ENCODE data around the gene EHBP1. TPM values are rescaled to one million over a fixed set of nuclear protein-coding genes. Genes with fewer than 3 reads are reported as not detected.

Gene EHBP1
- total RNA-seq, 5 donors from 2014 or later (not counting 1 experiment from before 2014, with no cell fraction given), result 22.1 to 28.7 (median 26.1) TPM

GRCh38 chr2:62966991-62967390 lies 261.5 kb downstream of the EHBP1 start:
- CTCF ChIA-PET, result no interaction called here
- no peak overlapping the region for H3K4me3 ChIP-seq (ENCODE audit: control insufficient read depth in 1 of 2, extremely low read depth in 1 of 2, low read length in 1 of 2)
- Mint-ChIP-seq H3K4me3 (no peak overlapping the region), H3K9me3 (no peaks in the 10 kb centered on the region), H3K27ac (no peak overlapping the region), H3K36me3 (peaks cover 26% of the 10 kb centered on the region), H3K4me1 (no peaks in the 10 kb centered on the region), H3K27me3 (no peaks in the 10 kb centered on the region)
- 100% methylated on average over 1 of the region's 6 CpGs for WGBS (ENCODE audit: insufficient coverage)
- no peak for DNase-seq
- no peaks in the 10 kb centered on the region for H3K9me3 ChIP-seq
- ATAC-seq (replicated peaks in 1 of 4), result no peak
- POLR2A ChIA-PET, result no interaction called here
- no peaks in the 10 kb centered on the region for H3K36me3 ChIP-seq (ENCODE audit: control insufficient read depth in 2 of 2, extremely low read depth in 1 of 2, insufficient read depth in 1 of 2, low read length in 1 of 2)
- no peaks in the 10 kb centered on the region for H3K27me3 ChIP-seq (replicated peaks in 1 of 2; ENCODE audit: control insufficient read depth in 2 of 2, extremely low read depth in 1 of 2, insufficient read depth in 2 of 2, low read length in 1 of 2)
- H3K4me1 ChIP-seq (ENCODE audit: control insufficient read depth in 1 of 2, extremely low read depth in 1 of 2, insufficient read depth in 2 of 2, low read length in 2 of 2), result no peaks in the 10 kb centered on the region
- H3K27ac ChIP-seq (ENCODE audit: low read length), result no peak overlapping the region

- CTCF ChIA-PET, result interaction anchor here in 1 of 2 donors (0.6 kb wide), 1 partner anchor 39 kb away, joined by 3 read pairs; no protein-coding TSS in a partner anchor
- no peak overlapping the region for H3K27ac Mint-ChIP-seq
- H3K9me3 Mint-ChIP-seq, result no peaks in the 10 kb centered on the region
- Histone ChIP-seq H3K27me3 (replicated peaks in 1 of 2; ENCODE audit: control insufficient read depth in 2 of 2, extremely low read depth in 1 of 2, insufficient read depth in 2 of 2, low read length in 1 of 2) (no peaks in the 10 kb centered on the region), H3K4me3 (ENCODE audit: control insufficient read depth in 1 of 2, extremely low read depth in 1 of 2, low read length in 1 of 2) (no peak overlapping the region), H3K9me3 (no peaks in the 10 kb centered on the region), H3K27ac (ENCODE audit: low read length) (no peak overlapping the region), H3K4me1 (ENCODE audit: control insufficient read depth in 1 of 2, extremely low read depth in 1 of 2, insufficient read depth in 2 of 2, low read length in 2 of 2) (no peaks in the 10 kb centered on the region), H3K36me3 (ENCODE audit: control insufficient read depth in 2 of 2, extremely low read depth in 1 of 2, insufficient read depth in 1 of 2, low read length in 1 of 2) (no peaks in the 10 kb centered on the region)
- H3K36me3 Mint-ChIP-seq, result peaks cover 30% of the 10 kb centered on the region
- ATAC-seq (replicated peaks in 1 of 4) (no peak), DNase-seq (no peak)
- no CpG with 5 or more reads among the region's 1 CpG for WGBS (ENCODE audit: insufficient coverage)
- POLR2A ChIA-PET, result no interaction called here
- H3K27me3 Mint-ChIP-seq, result no peaks in the 10 kb centered on the region
- no peaks in the 10 kb centered on the region for H3K4me1 Mint-ChIP-seq
- no peak overlapping the region for H3K4me3 Mint-ChIP-seq
Observed at GRCh38 chr2:62968168-62968567, 262.7 kb downstream of the EHBP1 start.

- DNase-seq (no peak), ATAC-seq (replicated peaks in 1 of 4) (no peak)
- H3K4me3 ChIP-seq (ENCODE audit: control insufficient read depth in 1 of 2, extremely low read depth in 1 of 2, low read length in 1 of 2), result no peak overlapping the region
- no peaks in the 10 kb centered on the region for H3K4me1 Mint-ChIP-seq
- peaks cover 30% of the 10 kb centered on the region for H3K36me3 Mint-ChIP-seq
- H3K27ac Mint-ChIP-seq, result no peak overlapping the region
- no peaks in the 10 kb centered on the region for H3K27me3 ChIP-seq (replicated peaks in 1 of 2; ENCODE audit: control insufficient read depth in 2 of 2, extremely low read depth in 1 of 2, insufficient read depth in 2 of 2, low read length in 1 of 2)
- WGBS (ENCODE audit: insufficient coverage), result no CpG with 5 or more reads among the region's 1 CpG
- ChIA-PET POLR2A (interaction anchor here in 1 of 2 donors (0.6 kb wide), 1 partner anchor 34 kb away, joined by 4 read pairs; no protein-coding TSS in a partner anchor), CTCF (no interaction called here)
- H3K9me3 Mint-ChIP-seq, result no peaks in the 10 kb centered on the region
- no peaks in the 10 kb centered on the region for H3K27me3 Mint-ChIP-seq
- H3K4me3 Mint-ChIP-seq, result no peak overlapping the region
- no peaks in the 10 kb centered on the region for H3K4me1 ChIP-seq (ENCODE audit: control insufficient read depth in 1 of 2, extremely low read depth in 1 of 2, insufficient read depth in 2 of 2, low read length in 2 of 2)
- H3K36me3 ChIP-seq (ENCODE audit: control insufficient read depth in 2 of 2, extremely low read depth in 1 of 2, insufficient read depth in 1 of 2, low read length in 1 of 2), result no peaks in the 10 kb centered on the region
- no peaks in the 10 kb centered on the region for H3K9me3 ChIP-seq
- H3K27ac ChIP-seq (ENCODE audit: low read length), result no peak overlapping the region
Observed at GRCh38 chr2:62968668-62969067, 263.2 kb downstream of the EHBP1 start.

GRCh38 chr2:62971936-62972335 lies 266.4 kb downstream of the EHBP1 start:
- Mint-ChIP-seq H3K9me3 (no peaks in the 10 kb centered on the region), H3K4me1 (no peaks in the 10 kb centered on the region), H3K27ac (no peak overlapping the region), H3K4me3 (no peak overlapping the region), H3K27me3 (no peaks in the 10 kb centered on the region), H3K36me3 (peaks cover 29% of the 10 kb centered on the region)
- DNase-seq, result no peak
- WGBS (ENCODE audit: insufficient coverage), result no CpG with 5 or more reads among the region's 2 CpGs
- no peaks in the 10 kb centered on the region for H3K9me3 ChIP-seq
- no peaks in the 10 kb centered on the region for H3K4me1 ChIP-seq (ENCODE audit: control insufficient read depth in 1 of 2, extremely low read depth in 1 of 2, insufficient read depth in 2 of 2, low read length in 2 of 2)
- no peaks in the 10 kb centered on the region for H3K36me3 ChIP-seq (ENCODE audit: control insufficient read depth in 2 of 2, extremely low read depth in 1 of 2, insufficient read depth in 1 of 2, low read length in 1 of 2)
- CTCF ChIA-PET, result no interaction called here
- ATAC-seq (replicated peaks in 1 of 4), result no peak
- no peak overlapping the region for H3K27ac ChIP-seq (ENCODE audit: low read length)
- no peak overlapping the region for H3K4me3 ChIP-seq (ENCODE audit: control insufficient read depth in 1 of 2, extremely low read depth in 1 of 2, low read length in 1 of 2)
- POLR2A ChIA-PET, result no interaction called here
- H3K27me3 ChIP-seq (replicated peaks in 1 of 2; ENCODE audit: control insufficient read depth in 2 of 2, extremely low read depth in 1 of 2, insufficient read depth in 2 of 2, low read length in 1 of 2), result no peaks in the 10 kb centered on the region

- Histone ChIP-seq H3K4me1 (ENCODE audit: control insufficient read depth in 1 of 2, extremely low read depth in 1 of 2, insufficient read depth in 2 of 2, low read length in 2 of 2) (no peaks in the 10 kb centered on the region), H3K27me3 (replicated peaks in 1 of 2; ENCODE audit: control insufficient read depth in 2 of 2, extremely low read depth in 1 of 2, insufficient read depth in 2 of 2, low read length in 1 of 2) (no peaks in the 10 kb centered on the region), H3K27ac (ENCODE audit: low read length) (no peak overlapping the region), H3K4me3 (ENCODE audit: control insufficient read depth in 1 of 2, extremely low read depth in 1 of 2, low read length in 1 of 2) (no peak overlapping the region), H3K36me3 (ENCODE audit: control insufficient read depth in 2 of 2, extremely low read depth in 1 of 2, insufficient read depth in 1 of 2, low read length in 1 of 2) (no peaks in the 10 kb centered on the region), H3K9me3 (no peaks in the 10 kb centered on the region)
- no peak overlapping the region for H3K4me3 Mint-ChIP-seq
- H3K27ac Mint-ChIP-seq, result no peak overlapping the region
- no peaks in the 10 kb centered on the region for H3K9me3 Mint-ChIP-seq
- ChIA-PET CTCF (no interaction called here), POLR2A (no interaction called here)
- no peaks in the 10 kb centered on the region for H3K27me3 Mint-ChIP-seq
- peaks cover 27% of the 10 kb centered on the region for H3K36me3 Mint-ChIP-seq
- H3K4me1 Mint-ChIP-seq, result no peaks in the 10 kb centered on the region
- DNase-seq (no peak), ATAC-seq (replicated peaks in 1 of 4) (no peak)
Observed at GRCh38 chr2:62972601-62973000, 267.1 kb downstream of the EHBP1 start.

- peaks cover 0 to 2% of the 10 kb centered on the region in 2 donors for H3K36me3 ChIP-seq (ENCODE audit: control insufficient read depth in 2 of 2, extremely low read depth in 1 of 2, insufficient read depth in 1 of 2, low read length in 1 of 2)
- 89% methylated on average over 1 of the region's 2 CpGs for WGBS (ENCODE audit: insufficient coverage)
- H3K27ac ChIP-seq (ENCODE audit: low read length), result no peak overlapping the region
- no peaks in the 10 kb centered on the region for H3K9me3 ChIP-seq
- H3K27me3 ChIP-seq (replicated peaks in 1 of 2; ENCODE audit: control insufficient read depth in 2 of 2, extremely low read depth in 1 of 2, insufficient read depth in 2 of 2, low read length in 1 of 2), result no peaks in the 10 kb centered on the region
- Mint-ChIP-seq H3K9me3 (no peaks in the 10 kb centered on the region), H3K4me3 (no peak overlapping the region), H3K36me3 (peaks cover 24% of the 10 kb centered on the region), H3K27ac (no peak overlapping the region), H3K4me1 (no peaks in the 10 kb centered on the region), H3K27me3 (no peaks in the 10 kb centered on the region)
- no peaks in the 10 kb centered on the region for H3K4me1 ChIP-seq (ENCODE audit: control insufficient read depth in 1 of 2, extremely low read depth in 1 of 2, insufficient read depth in 2 of 2, low read length in 2 of 2)
- no peak overlapping the region for H3K4me3 ChIP-seq (ENCODE audit: control insufficient read depth in 1 of 2, extremely low read depth in 1 of 2, low read length in 1 of 2)
- ATAC-seq (replicated peaks in 1 of 4), result no peak
- POLR2A ChIA-PET, result no interaction called here
- no peak for DNase-seq
- CTCF ChIA-PET, result interaction anchor here in 1 of 2 donors (0.6 to 0.7 kb wide), 2 partner anchors 11 to 1180 kb away, joined by 3 to 11 read pairs; no protein-coding TSS in a partner anchor
Observed at GRCh38 chr2:62974999-62975398, 269.5 kb downstream of the EHBP1 start.

- no peak for DNase-seq
- Histone ChIP-seq H3K36me3 (ENCODE audit: control insufficient read depth in 2 of 2, extremely low read depth in 1 of 2, insufficient read depth in 1 of 2, low read length in 1 of 2) (peaks cover 0 to 15% of the 10 kb centered on the region in 2 donors), H3K4me1 (ENCODE audit: control insufficient read depth in 1 of 2, extremely low read depth in 1 of 2, insufficient read depth in 2 of 2, low read length in 2 of 2) (no peaks in the 10 kb centered on the region), H3K27me3 (replicated peaks in 1 of 2; ENCODE audit: control insufficient read depth in 2 of 2, extremely low read depth in 1 of 2, insufficient read depth in 2 of 2, low read length in 1 of 2) (no peaks in the 10 kb centered on the region), H3K27ac (ENCODE audit: low read length) (no peak overlapping the region), H3K4me3 (ENCODE audit: control insufficient read depth in 1 of 2, extremely low read depth in 1 of 2, low read length in 1 of 2) (no peak overlapping the region), H3K9me3 (no peaks in the 10 kb centered on the region)
- H3K4me3 Mint-ChIP-seq, result no peak overlapping the region
- no peak overlapping the region for H3K27ac Mint-ChIP-seq
- POLR2A ChIA-PET, result no interaction called here
- CTCF ChIA-PET, result no interaction called here
- peaks cover 46% of the 10 kb centered on the region for H3K36me3 Mint-ChIP-seq
- no CpG with 5 or more reads among the region's 3 CpGs for WGBS (ENCODE audit: insufficient coverage)
- ATAC-seq (replicated peaks in 1 of 4), result no peak
- H3K9me3 Mint-ChIP-seq, result no peaks in the 10 kb centered on the region
- H3K4me1 Mint-ChIP-seq, result no peaks in the 10 kb centered on the region
- H3K27me3 Mint-ChIP-seq, result no peaks in the 10 kb centered on the region
Observed at GRCh38 chr2:62991605-62992004, 286.1 kb downstream of the EHBP1 start.

Data from T-cell (primary cell).